Endothelial cell of umbilical vein (primary cell): ENCODE measurements around the gene RAPGEF4. TPM values are rescaled to one million over a fixed set of nuclear protein-coding genes. Genes with fewer than 3 reads are reported as not detected.

Source experiments
- BruUV-seq: library from RNA; stranded (reverse); fragments of 400-500 nt; replicated peaks from 2 replicates; lab custom pipeline; 2021; lab: Mats Ljungman, UMichigan
- CTCF ChIA-PET: fragments of 300-600, 350-600 bp; sonication (Branson Sonifier 250); formaldehyde crosslinking; loops from one replicate; lab custom pipeline; 2021; ENCODE audit warnings: antibody characterized with exemption, inconsistent platforms; lab: Charles Lee
- POLR2A ChIA-PET: fragments of 300-600, 350-600 bp; sonication (Branson Sonifier 250); formaldehyde crosslinking; loops from one replicate; lab custom pipeline; 2021; ENCODE audit warnings: antibody characterized with exemption, inconsistent platforms; lab: Charles Lee
- DNase-seq: peaks from one replicate; pipeline ENCODE4 v3.0.0-alpha.2; 2011; ENCODE audit warnings: low read depth, low spot score
- FAIRE-seq: peaks from 2 replicates; lab custom pipeline; 2011; peaks lifted over from hg19 to GRCh38; lab: Jason Lieb, UNC
- H2AFZ ChIP-seq: 2 replicates; pipeline ENCODE4 v1.6.0; 2012; ENCODE audit warnings: low read depth, low read length, control low read depth, inconsistent platforms
- H3K27ac ChIP-seq: 2 replicates; pipeline ENCODE4 v1.5.1; 2011; ENCODE audit warnings: low read depth, mild to moderate bottlenecking, control low read depth, low read length, moderate library complexity; ENCODE audit not compliant: insufficient read depth
- H3K27me3 ChIP-seq, 2 experiments: 2 replicates each; pipeline versions ENCODE4 v1.6.0 to v1.6.1; 2011; ENCODE audit warnings: low read length in 2 of 2, mixed read lengths in 1 of 2; ENCODE audit not compliant: control insufficient read depth in 2 of 2, insufficient read depth in 2 of 2
- H3K36me3 ChIP-seq, 2 experiments: 2 replicates in 1 of 2; 3 replicates in 1 of 2; pipeline ENCODE4 v1.5.1; 2011; ENCODE audit warnings: low read length in 2 of 2, mild to moderate bottlenecking in 1 of 2, moderate library complexity in 1 of 2; ENCODE audit not compliant: control insufficient read depth in 2 of 2, insufficient read depth in 2 of 2; ENCODE audit errors: extremely low read depth in 1 of 2
- H3K4me1 ChIP-seq: 3 replicates; pipeline ENCODE4 v1.5.1; 2011; ENCODE audit warnings: mild to moderate bottlenecking, low read length; ENCODE audit not compliant: control insufficient read depth, insufficient read depth; ENCODE audit errors: extremely low read depth
- H3K4me2 ChIP-seq: 2 replicates; pipeline ENCODE4 v1.6.1; 2011; ENCODE audit warnings: low read length, control low read depth, mixed read lengths; ENCODE audit not compliant: insufficient read depth
- H3K4me3 ChIP-seq, 3 experiments: fragments of 200-600 bp in 1 of 3; sonication (generic), shearing (Covaris generic) in 1 of 3; replicated peaks in 1 of 3; 2 replicates each; pipeline ENCODE4 v1.5.1; 2011 to 2016; ENCODE audit warnings: control low read depth in 3 of 3, low read length in 3 of 3, mild to moderate bottlenecking in 2 of 3, inconsistent platforms in 1 of 3, low read depth in 1 of 3, moderate library complexity in 1 of 3; ENCODE audit not compliant: insufficient read depth in 1 of 3
- H3K79me2 ChIP-seq: 2 replicates; pipeline ENCODE4 v1.6.0; 2012; ENCODE audit warnings: low read length, inconsistent platforms; ENCODE audit not compliant: control insufficient read depth, insufficient read depth
- H3K9ac ChIP-seq: replicated peaks from 2 replicates; pipeline ENCODE3; 2011; ENCODE audit warnings: low read length, control low read depth; ENCODE audit not compliant: insufficient read depth; ENCODE audit errors: extremely low read depth
- H3K9me1 ChIP-seq: replicated peaks from 3 replicates; pipeline ENCODE4 v1.6.0; 2011; ENCODE audit warnings: mild to moderate bottlenecking, low read length; ENCODE audit not compliant: control insufficient read depth, insufficient read depth; ENCODE audit errors: extremely low read depth
- H3K9me3 ChIP-seq: replicated peaks from 2 replicates; pipeline ENCODE4 v1.5.1; 2012; ENCODE audit warnings: low read length, inconsistent platforms; ENCODE audit not compliant: control insufficient read depth, insufficient read depth
- H4K20me1 ChIP-seq: replicated peaks from 2 replicates; pipeline ENCODE3; 2011; ENCODE audit warnings: mild to moderate bottlenecking, low read length; ENCODE audit not compliant: control insufficient read depth, insufficient read depth; ENCODE audit errors: extremely low read depth
- EZH2 ChIP-seq: IDR thresholded peaks from 2 replicates; pipeline ENCODE4 v1.6.1; 2012; ENCODE audit warnings: borderline replicate concordance, low read depth, mild to moderate bottlenecking, moderate library complexity, low read length, inconsistent platforms; ENCODE audit not compliant: severe bottlenecking
- FOS ChIP-seq: IDR thresholded peaks from 2 replicates; pipeline ENCODE4 v1.6.1; 2011; ENCODE audit warnings: mild to moderate bottlenecking, low read length, moderate library complexity, borderline replicate concordance; ENCODE audit not compliant: insufficient read depth
- GATA2 ChIP-seq: IDR thresholded peaks from 2 replicates; pipeline ENCODE4 v1.7.0; 2011; ENCODE audit warnings: low read depth, mild to moderate bottlenecking, moderate library complexity, mixed read lengths, low read length; ENCODE audit not compliant: insufficient read length, insufficient read depth
- MYC ChIP-seq: IDR thresholded peaks from one replicate; pipeline ENCODE4 v1.6.1; 2011; ENCODE audit warnings: mild to moderate bottlenecking, low read depth, low read length
- dilution Hi-C: fragments of 300-500 bp; cut with MboI; formaldehyde crosslinking; loops from one replicate; pipeline ENCODE4 v1.15.0; 2019; ENCODE audit warnings: low sequenced_read_pairs; ENCODE audit not compliant: extremely low pct_ligation_motif_present
- intact Hi-C: fragments of 100-400 bp; cut with micrococcal nuclease; formaldehyde crosslinking; loops from one replicate; pipeline ENCODE4 v1.10.0; 2022
- polyA plus RNA-seq, 4 experiments: library from polyadenylated mRNA; depleted of rRNA in 3 of 4; stranded (reverse) in 3 of 4; unstranded in 1 of 4; fragments of >200 nt; gene quantifications; 2 replicates each; pipeline versions ENCODE4 v1.2.1 to v1.2.3, GENCODE V29; 2011 to 2012; ENCODE audit warnings: missing spikeins in 1 of 4
- total RNA-seq: library from RNA; stranded (reverse); gene quantifications from 2 replicates; pipeline ENCODE4 v1.2.3, GENCODE V29; 2021
- TF ChIP-seq, protein P1 (sequence below), 2 donors: IDR thresholded peaks; 1 replicate in 1 of 2; 2 replicates in 1 of 2; pipeline ENCODE4 v1.5.1; 2011; ENCODE audit warnings: low read length in 2 of 2, mild to moderate bottlenecking in 2 of 2, moderate library complexity in 2 of 2, control low read depth in 1 of 2, inconsistent platforms in 1 of 2, low read depth in 1 of 2; ENCODE audit not compliant: insufficient read depth in 1 of 2; ENCODE audit errors: extremely low read depth in 1 of 2
- TF ChIP-seq, protein P2 (sequence below): IDR thresholded peaks from 2 replicates; pipeline ENCODE4 v1.6.1; 2011; ENCODE audit not compliant: insufficient read depth, insufficient read length

RAPGEF4 gene
- total and polyA plus RNA-seq, 2 donors (not counting 3 experiments of a cell fraction or from before 2014, with no cell fraction given): 7.2 to 9.2 TPM

DNA sequence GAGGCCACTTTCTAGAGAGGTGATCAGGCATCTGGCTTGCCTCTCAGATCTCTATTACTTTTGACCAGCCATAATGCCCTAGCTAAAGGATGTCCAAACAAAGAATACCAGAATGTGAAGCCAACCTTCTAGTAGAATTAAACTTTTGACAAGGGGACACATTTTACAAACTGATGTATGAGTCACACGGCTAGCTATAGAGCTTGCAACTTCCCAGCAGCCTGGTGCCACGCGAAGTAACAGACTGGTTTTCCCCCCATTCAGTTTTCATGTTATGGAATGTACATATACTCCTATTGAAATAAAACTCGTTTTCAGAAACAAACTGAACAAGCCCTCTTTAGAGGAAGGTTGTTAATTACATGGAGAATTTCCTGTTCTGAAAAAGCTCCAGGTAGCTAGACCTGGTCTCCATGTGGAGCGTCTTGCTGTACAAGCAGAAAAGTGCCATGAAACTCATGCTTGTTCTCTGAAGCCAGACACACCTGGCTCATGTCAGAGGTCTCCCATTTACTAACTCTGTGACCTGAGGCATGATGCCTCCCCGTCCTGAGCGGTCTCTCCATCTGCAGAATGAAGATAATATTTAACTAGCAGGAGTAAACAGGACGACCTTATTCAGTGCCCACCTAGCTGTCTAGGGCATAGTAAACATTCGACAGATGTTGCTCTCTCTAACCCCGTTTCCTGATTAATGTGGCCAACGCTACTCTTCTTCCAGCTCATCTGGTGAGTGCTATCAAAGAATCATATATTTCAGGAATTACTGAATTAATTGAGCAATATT, 258.5 kb downstream of the RAPGEF4 start:
- Histone ChIP-seq H3K4me2 (no peak overlapping the region), H3K9me3 (no peaks in the 10 kb centered on the region), H3K4me1 (peaks cover 9% of the 10 kb centered on the region), H3K79me2 (no peaks in the 10 kb centered on the region), H3K4me3 (no peak overlapping the region), H3K27me3 (no peaks in the 10 kb centered on the region), H2AFZ (no peak overlapping the region), H3K27ac (no peak overlapping the region), H3K36me3 (peaks cover 0 to 2% of the 10 kb centered on the region in 2 experiments), H3K9me1 (no peaks in the 10 kb centered on the region), H4K20me1 (no peaks in the 10 kb centered on the region), H3K9ac (no peak overlapping the region)
- TF ChIP-seq MYC (no peak), EZH2 (no peak), FOS (no peak), GATA2 (no peak)
- TF ChIP-seq, protein P1, sequence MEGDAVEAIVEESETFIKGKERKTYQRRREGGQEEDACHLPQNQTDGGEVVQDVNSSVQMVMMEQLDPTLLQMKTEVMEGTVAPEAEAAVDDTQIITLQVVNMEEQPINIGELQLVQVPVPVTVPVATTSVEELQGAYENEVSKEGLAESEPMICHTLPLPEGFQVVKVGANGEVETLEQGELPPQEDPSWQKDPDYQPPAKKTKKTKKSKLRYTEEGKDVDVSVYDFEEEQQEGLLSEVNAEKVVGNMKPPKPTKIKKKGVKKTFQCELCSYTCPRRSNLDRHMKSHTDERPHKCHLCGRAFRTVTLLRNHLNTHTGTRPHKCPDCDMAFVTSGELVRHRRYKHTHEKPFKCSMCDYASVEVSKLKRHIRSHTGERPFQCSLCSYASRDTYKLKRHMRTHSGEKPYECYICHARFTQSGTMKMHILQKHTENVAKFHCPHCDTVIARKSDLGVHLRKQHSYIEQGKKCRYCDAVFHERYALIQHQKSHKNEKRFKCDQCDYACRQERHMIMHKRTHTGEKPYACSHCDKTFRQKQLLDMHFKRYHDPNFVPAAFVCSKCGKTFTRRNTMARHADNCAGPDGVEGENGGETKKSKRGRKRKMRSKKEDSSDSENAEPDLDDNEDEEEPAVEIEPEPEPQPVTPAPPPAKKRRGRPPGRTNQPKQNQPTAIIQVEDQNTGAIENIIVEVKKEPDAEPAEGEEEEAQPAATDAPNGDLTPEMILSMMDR (IDR thresholded peaks at IDR 0.05; ENCODE audit: extremely low read depth in 1 of 2, insufficient read depth in 1 of 2, low read depth in 1 of 2, low read length in 2 of 2): no peak
- TF ChIP-seq, protein P2, sequence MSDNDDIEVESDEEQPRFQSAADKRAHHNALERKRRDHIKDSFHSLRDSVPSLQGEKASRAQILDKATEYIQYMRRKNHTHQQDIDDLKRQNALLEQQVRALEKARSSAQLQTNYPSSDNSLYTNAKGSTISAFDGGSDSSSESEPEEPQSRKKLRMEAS: no peak
- dilution Hi-C loops: no loop called here
- ChIA-PET POLR2A (interaction anchor here (0.6 kb wide), 1 partner anchor 15 kb away, joined by 3 read pairs; no protein-coding TSS in a partner anchor), CTCF (interaction anchor here (0.7 to 1.6 kb wide), 3 partner anchors 14 to 25 kb away, joined by 3 to 4 read pairs (median 3); no protein-coding TSS in a partner anchor)
- no peak for FAIRE-seq
- intact Hi-C loops: no loop called here
- no TSS peak for BruUV-seq
- DNase-seq: no peak
